ACC112 (cell line): Measurements from ENCODE around the gene ARID4B.
"Not testable (repeated sequence)": the region's sequence is repeated elsewhere in the genome, so short reads cannot be mapped to it uniquely, and the experiment has no call there.

Source experiments
- H2AFZ ChIP-seq: fragments of 200-600 bp; sonication (generic); one replicate; pipeline ENCODE4 v1.6.0; 2017; ENCODE audit warnings: antibody characterized with exemption, low read length; ENCODE audit not compliant: unreplicated experiment
- H3K27ac ChIP-seq: fragments of 200-600 bp; sonication (generic); 2 replicates; pipeline ENCODE4 v1.5.1; 2014; ENCODE audit warnings: low read depth, mild to moderate bottlenecking, antibody characterized with exemption, low read length, moderate library complexity
- H3K27me3 ChIP-seq: fragments of 200-600 bp; sonication (generic); 2 replicates; pipeline ENCODE4 v1.6.1; 2014; ENCODE audit warnings: mild to moderate bottlenecking, antibody characterized with exemption, low read length, moderate library complexity, mixed read lengths; ENCODE audit not compliant: insufficient read depth
- H3K36me3 ChIP-seq: fragments of 200-600 bp; sonication (generic); 2 replicates; pipeline ENCODE4 v1.6.1; 2016; ENCODE audit warnings: mild to moderate bottlenecking, antibody characterized with exemption, low read length, moderate library complexity, mixed read lengths; ENCODE audit not compliant: insufficient read depth
- H3K4me1 ChIP-seq: fragments of 200-600 bp; sonication (generic); one replicate; pipeline ENCODE4 v1.6.1; 2016; ENCODE audit warnings: low read length, mixed read lengths; ENCODE audit not compliant: insufficient read depth, unreplicated experiment, control insufficient read depth
- H3K4me3 ChIP-seq: fragments of 200-600 bp; sonication (generic); 2 replicates; pipeline ENCODE4 v1.5.1; 2014; ENCODE audit warnings: mild to moderate bottlenecking, low read depth, low read length
- H3K79me2 ChIP-seq: fragments of 200-600 bp; sonication (generic); one replicate; pipeline ENCODE4 v1.6.0; 2016; ENCODE audit warnings: low read length; ENCODE audit not compliant: control insufficient read depth, unreplicated experiment, insufficient read depth

Gene ARID4B

GRCh38 chr1:235315735-235316134 is 12.2 kb downstream of the ARID4B start:
- no peak overlapping the region for H3K4me3 ChIP-seq
- H2AFZ ChIP-seq: no peak overlapping the region
- no peaks in the 10 kb centered on the region for H3K27me3 ChIP-seq
- H3K36me3 ChIP-seq: no peaks in the 10 kb centered on the region
- peaks cover 84% of the 10 kb centered on the region for H3K79me2 ChIP-seq
- peaks cover 26% of the 10 kb centered on the region for H3K4me1 ChIP-seq
- H3K27ac ChIP-seq: no peak overlapping the region

GRCh38 chr1:235315173-235315572 is 12.8 kb downstream of the ARID4B start:
- peaks cover 26% of the 10 kb centered on the region for H3K4me1 ChIP-seq
- no peak overlapping the region for H3K4me3 ChIP-seq
- H3K36me3 ChIP-seq: no peaks in the 10 kb centered on the region
- no peak overlapping the region for H3K27ac ChIP-seq
- no peaks in the 10 kb centered on the region for H3K27me3 ChIP-seq
- peaks cover 84% of the 10 kb centered on the region for H3K79me2 ChIP-seq
- no peak overlapping the region for H2AFZ ChIP-seq

- H3K79me2 ChIP-seq: peaks cover 81% of the 10 kb centered on the region
- no peak overlapping the region for H2AFZ ChIP-seq
- no peaks in the 10 kb centered on the region for H3K27me3 ChIP-seq
- H3K4me1 ChIP-seq: peaks cover 26% of the 10 kb centered on the region
- H3K4me3 ChIP-seq: peak overlapping the region; percentile 62
- peak overlapping the region; percentile 19; the same call in 1 of the 2 replicates for H3K27ac ChIP-seq
- no peaks in the 10 kb centered on the region for H3K36me3 ChIP-seq
These were observed 13.9 kb downstream of the ARID4B start for GRCh38 chr1:235313931-235314678.

- Histone ChIP-seq H2AFZ (no peak overlapping the region), H3K27ac (no peak overlapping the region), H3K79me2 (peaks cover 73% of the 10 kb centered on the region), H3K27me3 (no peaks in the 10 kb centered on the region), H3K36me3 (no peaks in the 10 kb centered on the region), H3K4me1 (peaks cover 26% of the 10 kb centered on the region), H3K4me3 (no peak overlapping the region; the same call in 1 of the 2 replicates)
These were observed 14.7 kb downstream of the ARID4B start for GRCh38 chr1:235313262-235313661.

- H2AFZ ChIP-seq, H3K4me3 ChIP-seq, H3K36me3 ChIP-seq, H3K27ac ChIP-seq, H3K27me3 ChIP-seq: not testable (repeated sequence)
- Histone ChIP-seq H3K4me1 (peaks cover 12% of the 10 kb centered on the region), H3K79me2 (peaks cover 73% of the 10 kb centered on the region)
These were observed 18.8 kb downstream of the ARID4B start for GRCh38 chr1:235309206-235309605.

GRCh38 chr1:235307158-235308124 is 20.5 kb downstream of the ARID4B start:
- no peak overlapping the region for H3K4me3 ChIP-seq
- 0 out of 2 replicates have a peak overlapping the region, but pooled peaks have one; percentile 3 for H3K27ac ChIP-seq
- H3K36me3 ChIP-seq: no peaks in the 10 kb centered on the region
- no peak overlapping the region for H2AFZ ChIP-seq
- no peaks in the 10 kb centered on the region for H3K4me1 ChIP-seq
- no peaks in the 10 kb centered on the region for H3K27me3 ChIP-seq
- H3K79me2 ChIP-seq: peaks cover 67% of the 10 kb centered on the region

GRCh38 chr1:235304549-235305451 is 23.2 kb downstream of the ARID4B start:
- H3K36me3 ChIP-seq: no peaks in the 10 kb centered on the region
- no peak overlapping the region for H3K4me3 ChIP-seq
- no peak overlapping the region for H3K27ac ChIP-seq
- H3K27me3 ChIP-seq: no peaks in the 10 kb centered on the region
- peaks cover 51% of the 10 kb centered on the region for H3K79me2 ChIP-seq
- H2AFZ ChIP-seq: no peak overlapping the region
- no peaks in the 10 kb centered on the region for H3K4me1 ChIP-seq

- Histone ChIP-seq H2AFZ (no peak overlapping the region), H3K4me3 (no peak overlapping the region), H3K27ac (no peak overlapping the region), H3K36me3 (no peaks in the 10 kb centered on the region), H3K27me3 (no peaks in the 10 kb centered on the region), H3K4me1 (no peaks in the 10 kb centered on the region), H3K79me2 (peaks cover 69% of the 10 kb centered on the region)
These were observed 25.8 kb downstream of the ARID4B start for GRCh38 chr1:235302143-235302542.

- Histone ChIP-seq H3K79me2 (peaks cover 64% of the 10 kb centered on the region), H3K27ac (no peak overlapping the region), H3K27me3 (no peaks in the 10 kb centered on the region), H3K36me3 (peaks cover 3% of the 10 kb centered on the region; the same call in 1 of the 2 replicates), H3K4me3 (no peak overlapping the region), H3K4me1 (peaks cover 3% of the 10 kb centered on the region), H2AFZ (no peak overlapping the region)
These were observed 28.7 kb downstream of the ARID4B start for GRCh38 chr1:235299169-235299858.
